ENCODE measurements around the gene COL6A3. TPM values are rescaled to one million over a fixed set of nuclear protein-coding genes. Genes with fewer than 3 reads are reported as not detected.

COL6A3 gene
- total RNA-seq, 4 donors from 2014 or later, result 432 to 983 (median 750) TPM

DNA sequence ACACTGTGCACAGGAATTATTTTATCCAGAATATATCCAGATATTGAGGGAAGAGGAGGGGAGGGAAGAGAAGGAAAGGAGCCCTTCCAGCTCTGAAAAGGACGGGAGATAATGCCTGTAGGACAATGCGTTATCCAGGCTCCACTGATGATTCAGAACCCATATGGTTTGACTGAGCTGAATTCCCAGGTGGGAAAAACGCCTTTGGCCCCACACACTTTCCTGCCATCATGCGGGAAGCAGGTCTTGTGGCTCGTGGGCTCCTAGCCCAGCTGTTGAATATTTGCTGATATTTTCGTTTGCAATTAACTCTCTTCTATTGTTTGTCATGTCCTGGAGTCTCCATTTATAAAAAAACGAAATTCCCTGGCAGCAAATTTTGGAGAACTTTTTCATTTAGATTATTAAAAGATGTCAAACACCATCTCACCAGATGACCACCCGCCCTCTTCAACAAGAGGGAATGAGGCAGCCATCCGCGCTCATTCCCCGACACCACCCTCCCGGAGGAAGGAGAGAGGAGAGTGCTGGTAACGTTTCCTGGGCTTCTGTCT lies 8.9 kb downstream of the COL6A3 start:
- TF ChIP-seq, protein P1, sequence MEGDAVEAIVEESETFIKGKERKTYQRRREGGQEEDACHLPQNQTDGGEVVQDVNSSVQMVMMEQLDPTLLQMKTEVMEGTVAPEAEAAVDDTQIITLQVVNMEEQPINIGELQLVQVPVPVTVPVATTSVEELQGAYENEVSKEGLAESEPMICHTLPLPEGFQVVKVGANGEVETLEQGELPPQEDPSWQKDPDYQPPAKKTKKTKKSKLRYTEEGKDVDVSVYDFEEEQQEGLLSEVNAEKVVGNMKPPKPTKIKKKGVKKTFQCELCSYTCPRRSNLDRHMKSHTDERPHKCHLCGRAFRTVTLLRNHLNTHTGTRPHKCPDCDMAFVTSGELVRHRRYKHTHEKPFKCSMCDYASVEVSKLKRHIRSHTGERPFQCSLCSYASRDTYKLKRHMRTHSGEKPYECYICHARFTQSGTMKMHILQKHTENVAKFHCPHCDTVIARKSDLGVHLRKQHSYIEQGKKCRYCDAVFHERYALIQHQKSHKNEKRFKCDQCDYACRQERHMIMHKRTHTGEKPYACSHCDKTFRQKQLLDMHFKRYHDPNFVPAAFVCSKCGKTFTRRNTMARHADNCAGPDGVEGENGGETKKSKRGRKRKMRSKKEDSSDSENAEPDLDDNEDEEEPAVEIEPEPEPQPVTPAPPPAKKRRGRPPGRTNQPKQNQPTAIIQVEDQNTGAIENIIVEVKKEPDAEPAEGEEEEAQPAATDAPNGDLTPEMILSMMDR (IDR thresholded peaks at IDR 0.05; ENCODE audit: low read depth), result no peak

DNA sequence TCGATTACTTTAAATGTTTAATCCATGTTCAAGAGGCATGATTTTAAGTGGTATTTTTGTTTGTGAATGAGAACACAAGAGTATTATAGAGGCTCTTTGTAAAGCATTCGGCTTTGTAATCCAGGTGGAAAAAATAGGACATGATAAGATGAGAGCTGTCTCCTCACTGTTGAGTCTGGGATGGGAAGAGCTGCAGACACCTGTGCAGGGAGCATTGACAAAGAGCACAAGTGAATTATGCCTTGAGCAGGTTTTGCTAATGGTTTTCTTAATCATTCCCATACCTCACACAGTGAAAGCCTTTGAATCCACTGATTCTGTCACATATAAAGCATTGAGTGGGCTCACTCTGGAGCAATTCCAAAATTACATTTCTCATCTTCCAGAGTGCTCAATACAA lies 9.6 kb downstream of the COL6A3 start:
- TF ChIP-seq, protein P1 (IDR thresholded peaks at IDR 0.05; ENCODE audit: low read depth), result no peak

DNA sequence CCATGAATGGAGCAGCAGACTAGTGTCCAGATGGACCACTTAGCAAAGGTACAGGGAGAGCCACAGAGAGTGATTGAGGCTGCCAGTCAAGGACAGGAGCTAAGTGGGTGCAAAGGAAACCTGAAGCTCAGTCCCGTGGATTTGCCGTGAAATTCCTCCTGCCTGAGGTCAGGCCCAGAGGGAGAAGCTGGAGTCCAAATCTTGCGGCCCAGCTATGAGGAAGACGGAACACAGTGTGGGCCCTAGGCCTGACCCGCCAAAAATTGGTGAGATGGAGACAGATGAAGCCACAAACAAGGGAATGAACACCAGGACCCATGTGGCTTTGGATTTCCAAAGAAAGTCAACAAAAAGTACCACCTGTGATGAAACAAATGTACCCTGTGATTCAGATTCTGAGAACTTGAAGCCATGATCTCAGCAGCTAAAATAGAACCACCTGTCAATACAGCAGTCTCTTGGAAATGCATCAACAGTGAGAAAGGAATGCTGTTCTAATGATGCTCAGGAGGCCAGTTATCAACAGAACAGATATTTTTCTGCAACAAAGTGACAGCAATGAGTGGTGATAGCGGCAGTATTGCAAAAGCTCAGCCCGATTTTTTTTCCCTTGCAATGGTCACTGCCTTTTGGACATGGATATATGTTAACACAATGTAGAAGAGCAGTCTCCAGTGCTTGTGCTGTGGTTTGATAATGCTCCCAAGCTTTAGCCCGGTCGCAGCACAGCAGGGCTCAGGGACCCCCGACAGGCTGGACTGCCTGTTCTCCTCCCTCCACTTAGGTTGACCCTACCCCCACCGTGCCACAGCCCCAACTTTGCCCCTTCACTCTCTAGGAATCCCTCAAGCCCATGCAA lies 10.7 kb downstream of the COL6A3 start:
- TF ChIP-seq, protein P1 (IDR thresholded peaks at IDR 0.05; ENCODE audit: low read depth), result no peak

DNA sequence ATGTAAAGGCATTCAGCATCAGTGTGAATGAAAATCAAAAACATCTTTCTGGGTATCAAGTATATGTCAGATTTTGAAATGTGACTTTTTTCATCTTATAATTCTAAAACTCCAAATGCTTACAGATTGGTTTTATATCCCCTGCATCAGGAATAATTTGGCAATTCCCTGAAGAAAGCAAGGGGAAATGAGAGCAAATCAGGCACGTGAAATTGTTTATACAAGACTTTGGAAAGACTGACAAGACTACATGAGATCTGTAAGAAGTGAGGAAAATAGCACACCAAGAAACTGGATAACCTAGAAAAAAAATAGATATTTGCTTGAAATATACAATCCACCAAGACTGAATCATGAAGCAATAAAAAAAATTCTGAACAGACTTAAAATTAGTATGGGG lies 13.8 kb downstream of the COL6A3 start:
- TF ChIP-seq, protein P1 (IDR thresholded peaks at IDR 0.05; ENCODE audit: low read depth), result no peak

DNA sequence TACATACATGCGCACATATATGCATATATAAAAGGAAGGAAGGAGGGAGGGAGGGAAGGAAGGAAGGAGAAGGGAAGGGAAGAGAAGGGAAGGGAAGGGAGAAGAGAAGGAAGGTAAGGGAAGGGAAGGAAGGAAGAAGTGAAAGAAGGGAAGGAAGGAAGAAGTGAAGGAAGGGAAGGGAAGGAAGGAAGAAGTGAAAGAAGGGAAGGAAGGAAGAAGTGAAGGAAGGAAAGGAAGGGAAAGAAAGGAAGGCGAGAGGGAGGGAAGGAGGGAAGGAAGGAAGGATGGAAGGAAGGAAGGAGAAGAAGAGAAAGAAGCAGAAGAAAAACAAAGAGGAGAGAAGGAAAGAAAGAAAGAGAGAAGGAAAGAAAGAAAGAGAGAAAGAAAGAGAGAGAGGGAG lies 16.9 kb downstream of the COL6A3 start:
- TF ChIP-seq, protein P1 (IDR thresholded peaks at IDR 0.05; ENCODE audit: low read depth), result no peak

DNA sequence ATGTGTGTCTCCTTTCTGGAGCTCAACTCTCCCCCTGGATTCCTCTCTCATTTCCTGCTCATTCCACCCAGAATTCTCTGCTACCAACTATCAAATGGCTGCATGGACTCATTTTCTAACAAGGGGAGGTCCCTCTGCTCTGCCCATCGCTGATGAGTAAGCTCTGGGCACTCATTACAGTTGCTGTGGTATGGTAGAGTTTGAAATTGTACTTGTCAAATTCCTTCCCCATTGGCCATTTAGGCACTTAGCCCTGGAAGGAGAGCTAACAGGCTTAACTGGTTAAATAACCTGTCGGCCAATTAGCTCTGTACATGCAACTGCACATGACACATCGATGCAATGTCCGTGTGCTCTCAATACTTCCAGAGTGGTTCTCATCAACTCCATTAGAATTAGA lies 20.4 kb downstream of the COL6A3 start:
- TF ChIP-seq, protein P1 (IDR thresholded peaks at IDR 0.05; ENCODE audit: low read depth), result no peak

DNA sequence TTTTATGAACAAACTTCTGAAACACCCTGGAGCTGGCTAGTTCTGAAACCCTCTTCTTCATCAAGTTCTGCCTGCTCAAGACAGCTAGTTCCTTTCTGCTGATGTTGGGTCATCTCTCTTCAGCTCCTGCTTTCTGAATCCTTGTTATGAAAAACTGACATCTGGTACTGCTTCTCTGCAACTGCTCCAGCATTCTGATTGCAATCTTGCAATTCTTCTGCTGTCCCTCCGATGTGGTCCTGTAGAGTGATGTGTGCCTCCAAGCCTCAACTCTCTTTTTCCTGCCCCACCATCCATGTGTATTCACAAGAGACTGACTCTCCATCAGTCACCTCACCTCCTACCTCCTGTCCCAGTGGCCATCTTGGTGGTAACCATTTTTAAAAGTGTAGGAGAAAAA lies 21.8 kb downstream of the COL6A3 start:
- TF ChIP-seq, protein P1 (IDR thresholded peaks at IDR 0.05; ENCODE audit: low read depth), result no peak

Data from subcutaneous adipose tissue (tissue), 4 donors.